OCI-LY1 (cell line): Measurements from ENCODE around the gene MTNR1B.

Experiments used
- EZH2 ChIP-seq: fragments of 200-600 bp; sonication (generic), shearing (Covaris generic); IDR thresholded peaks from 2 replicates; pipeline ENCODE4 v1.8.0; 2017; ENCODE audit warnings: borderline replicate concordance, mixed run types, mild to moderate bottlenecking, antibody characterized with exemption, low read length, moderate library complexity, mixed read lengths
- TF ChIP-seq, protein P1 (sequence below): fragments of 200-600 bp; sonication (generic), shearing (Covaris generic); IDR thresholded peaks from 2 replicates; pipeline ENCODE4 v1.5.1; 2017; ENCODE audit warnings: mild to moderate bottlenecking, antibody characterized with exemption, low read length, moderate library complexity, mixed read lengths

GRCh38 chr11:92980312-92980711, 10.9 kb downstream of the MTNR1B start:
- no peak for TF ChIP-seq EZH2
- TF ChIP-seq, protein P1, sequence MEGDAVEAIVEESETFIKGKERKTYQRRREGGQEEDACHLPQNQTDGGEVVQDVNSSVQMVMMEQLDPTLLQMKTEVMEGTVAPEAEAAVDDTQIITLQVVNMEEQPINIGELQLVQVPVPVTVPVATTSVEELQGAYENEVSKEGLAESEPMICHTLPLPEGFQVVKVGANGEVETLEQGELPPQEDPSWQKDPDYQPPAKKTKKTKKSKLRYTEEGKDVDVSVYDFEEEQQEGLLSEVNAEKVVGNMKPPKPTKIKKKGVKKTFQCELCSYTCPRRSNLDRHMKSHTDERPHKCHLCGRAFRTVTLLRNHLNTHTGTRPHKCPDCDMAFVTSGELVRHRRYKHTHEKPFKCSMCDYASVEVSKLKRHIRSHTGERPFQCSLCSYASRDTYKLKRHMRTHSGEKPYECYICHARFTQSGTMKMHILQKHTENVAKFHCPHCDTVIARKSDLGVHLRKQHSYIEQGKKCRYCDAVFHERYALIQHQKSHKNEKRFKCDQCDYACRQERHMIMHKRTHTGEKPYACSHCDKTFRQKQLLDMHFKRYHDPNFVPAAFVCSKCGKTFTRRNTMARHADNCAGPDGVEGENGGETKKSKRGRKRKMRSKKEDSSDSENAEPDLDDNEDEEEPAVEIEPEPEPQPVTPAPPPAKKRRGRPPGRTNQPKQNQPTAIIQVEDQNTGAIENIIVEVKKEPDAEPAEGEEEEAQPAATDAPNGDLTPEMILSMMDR, result no peak
